ENCODE data around the gene TANGO2.

The TANGO2 gene

DNA sequence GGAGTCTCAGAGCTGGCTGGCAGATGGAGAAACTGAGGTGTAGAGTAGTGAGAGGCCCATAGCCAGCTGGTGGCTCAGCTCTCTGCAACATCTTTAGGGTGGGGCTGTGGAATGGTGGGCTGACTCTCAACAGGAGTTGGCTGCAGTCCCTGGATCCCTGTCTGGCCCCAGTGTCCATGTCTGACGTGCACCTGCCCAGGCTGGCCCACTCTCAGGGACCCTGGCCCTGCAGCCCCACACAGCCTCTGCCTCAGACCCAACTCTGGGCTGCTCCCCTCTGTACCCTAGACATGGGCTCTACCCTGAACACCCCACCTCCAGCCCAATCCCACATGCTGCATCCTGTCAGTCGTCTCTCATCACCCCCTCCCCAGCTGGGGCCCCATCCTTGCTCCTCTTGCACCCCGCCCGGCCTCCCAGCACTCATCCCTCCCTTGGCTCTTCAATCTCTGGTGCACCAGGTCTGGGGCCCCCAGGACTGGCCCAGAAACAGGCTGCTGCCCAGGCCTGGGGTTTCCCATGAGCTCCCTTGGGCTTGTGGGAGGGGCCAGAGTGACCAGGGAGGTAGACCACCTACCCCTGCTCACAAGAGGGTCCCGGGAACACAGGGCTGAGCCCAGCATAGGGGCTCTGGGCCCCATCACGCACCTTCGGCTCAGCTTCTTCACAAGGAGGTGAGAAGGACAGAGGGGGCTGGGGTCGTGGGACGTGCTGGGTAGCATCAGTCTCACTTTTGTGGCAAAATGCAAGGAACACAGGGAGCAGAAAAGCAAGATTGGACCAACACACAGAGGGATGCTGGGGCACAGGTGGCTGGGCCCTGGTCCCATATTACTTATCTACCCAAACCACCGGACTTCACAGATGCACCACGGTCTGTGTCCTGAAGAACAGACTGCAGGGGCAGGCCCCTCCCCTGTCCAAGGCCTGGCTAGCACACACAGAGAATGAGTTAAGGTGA, 35.8 kb upstream of the TANGO2 start:
- no peak overlapping the region for H3K4me3 ChIP-seq (ENCODE audit: insufficient read depth in 1 of 2, low read depth in 1 of 2, low read length in 2 of 2)
- WGBS: 89% methylated on average over 11 of the region's 11 CpGs

GRCh38 chr22:19986011-19986409, 34.9 kb upstream of the TANGO2 start:
- Histone ChIP-seq H3K14ac (ENCODE audit: low read length in 2 of 2) (no peak overlapping the region), H2BK5ac (ENCODE audit: low read depth, low read length, poor library complexity, severe bottlenecking) (no peak overlapping the region), H3K4me3 (ENCODE audit: insufficient read depth in 1 of 2, low read depth in 1 of 2, low read length in 2 of 2) (peak overlapping the region; percentile 68 to 84), H2BK120ac (ENCODE audit: low read depth, low read length) (no peak overlapping the region), H3K4me2 (ENCODE audit: low read length, poor library complexity, severe bottlenecking) (peak overlapping the region; percentile 86), H4K8ac (ENCODE audit: low read length) (no peak overlapping the region), H3K27me3 (ENCODE audit: control insufficient read depth in 1 of 2, insufficient read depth in 1 of 2, low read length in 2 of 2) (peaks cover 0 to under 1% of the 10 kb centered on the region in 2 experiments), H3K27ac (ENCODE audit: low read length, poor library complexity, severe bottlenecking) (no peak overlapping the region), H3K18ac (ENCODE audit: low read depth in 1 of 2, low read length in 2 of 2) (no peak overlapping the region), H2BK15ac (ENCODE audit: low read depth, poor library complexity, severe bottlenecking) (no peak overlapping the region), H4K91ac (ENCODE audit: low read length) (peak overlapping the region; percentile 30), H2AK5ac (ENCODE audit: low read length, severe bottlenecking) (peak overlapping the region; percentile 49), H3K36me3 (ENCODE audit: control insufficient read depth in 1 of 2, insufficient read depth in 2 of 2, low read depth in 1 of 2, low read length in 2 of 2) (peaks cover 0 to 16% of the 10 kb centered on the region in 2 experiments), H2AFZ (ENCODE audit: low read depth, low read length) (no peak overlapping the region), H3K23ac (ENCODE audit: low read length in 2 of 2) (peak overlapping the region in 1 of 2 experiments; percentile 24), H3K9ac (ENCODE audit: low read length) (peak overlapping the region; percentile 84), H3K9me3 (ENCODE audit: control insufficient read depth, low read length) (no peaks in the 10 kb centered on the region), H2BK12ac (ENCODE audit: low read length in 2 of 2) (no peak overlapping the region), H3K79me1 (replicated peaks; ENCODE audit: low read length, poor library complexity, severe bottlenecking) (peaks cover 40% of the 10 kb centered on the region), H3K4me1 (ENCODE audit: control insufficient read depth, insufficient read depth, low read depth, low read length) (peaks cover 53% of the 10 kb centered on the region), H3K4ac (ENCODE audit: low read depth in 1 of 2, low read length in 2 of 2) (no peak overlapping the region)
- no peak for DNase-seq
- WGBS: 88% methylated on average over 2 of the region's 2 CpGs

More for the DNA sequence above, 35.8 kb upstream of the TANGO2 start:
- Histone ChIP-seq H3K27ac (ENCODE audit: low read length, poor library complexity, severe bottlenecking) (no peak overlapping the region), H3K9me3 (ENCODE audit: control insufficient read depth, low read length) (no peaks in the 10 kb centered on the region), H2AFZ (ENCODE audit: low read depth, low read length) (no peak overlapping the region), H4K91ac (ENCODE audit: low read length) (no peak overlapping the region), H2BK15ac (ENCODE audit: low read depth, poor library complexity, severe bottlenecking) (no peak overlapping the region), H3K4me2 (ENCODE audit: low read length, poor library complexity, severe bottlenecking) (no peak overlapping the region), H3K4ac (ENCODE audit: low read depth in 1 of 2, low read length in 2 of 2) (no peak overlapping the region), H3K23ac (ENCODE audit: low read length in 2 of 2) (no peak overlapping the region), H2BK120ac (ENCODE audit: low read depth, low read length) (no peak overlapping the region), H3K18ac (ENCODE audit: low read depth in 1 of 2, low read length in 2 of 2) (no peak overlapping the region), H3K14ac (ENCODE audit: low read length in 2 of 2) (no peak overlapping the region), H2BK5ac (ENCODE audit: low read depth, low read length, poor library complexity, severe bottlenecking) (no peak overlapping the region), H4K8ac (ENCODE audit: low read length) (no peak overlapping the region), H3K9ac (ENCODE audit: low read length) (no peak overlapping the region), H3K4me1 (ENCODE audit: control insufficient read depth, insufficient read depth, low read depth, low read length) (peaks cover 46% of the 10 kb centered on the region), H3K27me3 (ENCODE audit: control insufficient read depth in 1 of 2, insufficient read depth in 1 of 2, low read length in 2 of 2) (no peaks in the 10 kb centered on the region), H3K36me3 (ENCODE audit: control insufficient read depth in 1 of 2, insufficient read depth in 2 of 2, low read depth in 1 of 2, low read length in 2 of 2) (peaks cover 0 to 24% of the 10 kb centered on the region in 2 experiments), H3K79me1 (replicated peaks; ENCODE audit: low read length, poor library complexity, severe bottlenecking) (peaks cover 40% of the 10 kb centered on the region), H2AK5ac (ENCODE audit: low read length, severe bottlenecking) (peak overlapping the region; percentile 71), H2BK12ac (ENCODE audit: low read length in 2 of 2) (no peak overlapping the region)
- no peak for DNase-seq

GRCh38 chr22:19986410-19987341, 34.2 kb upstream of the TANGO2 start:
- H3K79me1 ChIP-seq (replicated peaks; ENCODE audit: low read length, poor library complexity, severe bottlenecking): peaks cover 39% of the 10 kb centered on the region
- H4K8ac ChIP-seq (ENCODE audit: low read length): peak overlapping the region; percentile 5
- H3K4me2 ChIP-seq (ENCODE audit: low read length, poor library complexity, severe bottlenecking): peak overlapping the region; percentile 86
- H3K9me3 ChIP-seq (ENCODE audit: control insufficient read depth, low read length): no peaks in the 10 kb centered on the region
- H3K27ac ChIP-seq (ENCODE audit: low read length, poor library complexity, severe bottlenecking): no peak overlapping the region
- peaks cover 0 to 2% of the 10 kb centered on the region in 2 experiments for H3K27me3 ChIP-seq (ENCODE audit: control insufficient read depth in 1 of 2, insufficient read depth in 1 of 2, low read length in 2 of 2)
- H2BK5ac ChIP-seq (ENCODE audit: low read depth, low read length, poor library complexity, severe bottlenecking): peak overlapping the region; percentile 39
- H2AK5ac ChIP-seq (ENCODE audit: low read length, severe bottlenecking): no peak overlapping the region
- H3K23ac ChIP-seq (ENCODE audit: low read length in 2 of 2): no peak overlapping the region
- H2BK120ac ChIP-seq (ENCODE audit: low read depth, low read length): no peak overlapping the region
- H3K4me1 ChIP-seq (ENCODE audit: control insufficient read depth, insufficient read depth, low read depth, low read length): peaks cover 58% of the 10 kb centered on the region
- no peak overlapping the region for H4K91ac ChIP-seq (ENCODE audit: low read length)
- no peak overlapping the region for H3K14ac ChIP-seq (ENCODE audit: low read length in 2 of 2)
- no peak overlapping the region for H2BK12ac ChIP-seq (ENCODE audit: low read length in 2 of 2)
- H3K36me3 ChIP-seq (ENCODE audit: control insufficient read depth in 1 of 2, insufficient read depth in 2 of 2, low read depth in 1 of 2, low read length in 2 of 2): peaks cover 0 to 9% of the 10 kb centered on the region in 2 experiments
- peak overlapping the region; percentile 63 to 65 for H3K18ac ChIP-seq (ENCODE audit: low read depth in 1 of 2, low read length in 2 of 2)
- peak overlapping the region; percentile 68 to 84 for H3K4me3 ChIP-seq (ENCODE audit: insufficient read depth in 1 of 2, low read depth in 1 of 2, low read length in 2 of 2)
- DNase-seq: peak; percentile 77
- H3K4ac ChIP-seq (ENCODE audit: low read depth in 1 of 2, low read length in 2 of 2): peak overlapping the region; percentile 9 to 47
- no peak overlapping the region for H2BK15ac ChIP-seq (ENCODE audit: low read depth, poor library complexity, severe bottlenecking)
- 1% methylated on average over 39 of the region's 76 CpGs for WGBS
- H2AFZ ChIP-seq (ENCODE audit: low read depth, low read length): peak overlapping the region; percentile 68
- H3K9ac ChIP-seq (ENCODE audit: low read length): peak overlapping the region; percentile 84

Data from mesenchymal stem cell (in vitro differentiated cells and primary cell).